Smooth muscle cell of the umbilical artery (primary cell): ENCODE measurements around the gene BLVRB. TPM values are rescaled to one million over a fixed set of nuclear protein-coding genes. Genes with fewer than 3 reads are reported as not detected.

Experiments used
- total RNA-seq: library from RNA; depleted of rRNA; stranded (reverse); fragments of >200 nt; gene quantifications from 2 replicates; pipeline ENCODE4 v1.2.3, GENCODE V29; 2014

BLVRB gene
- 49.3 and 56.1 TPM in 2 replicates for total RNA-seq

DNA sequence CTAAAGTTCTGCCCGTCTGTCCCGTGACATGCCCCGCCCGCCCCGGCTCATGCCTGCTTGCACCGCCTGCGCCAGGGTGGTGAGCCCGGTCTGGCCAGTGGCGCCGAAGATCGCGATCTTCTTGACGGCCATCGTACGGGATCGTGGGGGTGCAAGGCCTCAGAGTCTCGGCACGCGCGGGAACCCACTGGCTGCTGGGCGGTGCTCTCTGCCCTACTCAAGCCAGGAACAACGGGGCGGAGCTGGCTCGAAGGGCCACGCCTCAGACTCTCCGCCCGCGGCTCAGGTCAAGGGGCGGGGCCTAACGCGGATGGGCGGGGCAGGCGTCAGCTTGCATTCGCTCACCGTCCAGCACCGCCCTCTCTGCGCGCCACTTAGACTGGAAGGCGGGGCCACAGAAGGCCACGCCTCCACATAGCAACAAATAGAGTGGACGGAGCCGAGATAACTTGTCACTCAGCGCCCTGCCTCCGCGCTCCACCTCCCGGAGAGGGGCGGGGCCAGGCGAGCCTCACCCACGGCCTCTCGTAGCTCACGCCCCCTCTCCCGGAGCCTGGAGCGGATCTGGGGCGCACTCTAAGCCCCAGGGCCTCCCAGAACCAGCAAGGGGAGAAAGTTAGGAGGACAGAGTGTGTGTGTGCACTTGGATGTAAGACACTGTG is at the start of gene BLVRB:
Gene BLVRB (minus strand): TSS at position 189 of the 662 bp plus-strand sequence. CDS start 57 bp downstream, at position 132.

DNA sequence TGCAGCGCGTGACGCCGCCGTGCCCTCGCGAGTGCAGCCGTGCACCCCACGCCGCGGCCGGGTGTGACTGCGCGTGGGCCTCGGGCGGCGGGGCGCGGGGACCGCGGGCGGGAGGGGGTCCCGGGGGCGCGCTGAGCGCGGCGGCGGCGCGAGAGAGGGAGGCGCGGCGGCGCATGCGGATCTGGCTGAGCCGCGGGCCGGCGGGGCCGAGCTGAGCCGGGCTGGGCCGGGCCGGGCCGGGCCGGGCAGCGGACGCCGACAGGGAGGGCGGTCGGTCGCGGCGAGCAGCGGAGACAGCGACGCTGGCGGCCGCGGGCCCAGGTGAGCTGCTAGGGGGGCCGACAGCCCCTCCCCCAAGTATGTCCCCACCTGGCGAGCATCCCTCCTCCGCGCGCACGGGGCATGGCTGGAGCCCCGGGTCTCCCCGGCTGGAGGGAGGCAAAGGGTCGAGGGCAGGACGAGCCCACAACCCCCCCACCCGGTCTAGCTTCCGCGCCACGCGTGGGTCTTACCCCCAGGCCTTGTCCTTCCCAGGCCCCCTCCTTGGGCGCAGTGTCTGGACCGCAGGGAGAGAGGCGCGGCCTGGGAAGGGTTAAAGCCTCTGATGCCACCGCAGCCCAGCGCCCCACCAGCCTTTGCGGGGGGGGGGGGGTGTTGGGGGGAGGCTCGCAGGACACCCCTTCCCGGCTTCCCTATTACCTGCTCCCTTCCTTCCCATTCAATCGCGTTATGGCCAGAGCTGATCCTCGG is 1.6 kb upstream of the BLVRB start, which contains the start of gene SPTBN4:
Gene SPTBN4 (plus strand): TSS at position 17 of the 750 bp plus-strand sequence. CDS start 5,621 bp downstream, outside the sequence.

DNA sequence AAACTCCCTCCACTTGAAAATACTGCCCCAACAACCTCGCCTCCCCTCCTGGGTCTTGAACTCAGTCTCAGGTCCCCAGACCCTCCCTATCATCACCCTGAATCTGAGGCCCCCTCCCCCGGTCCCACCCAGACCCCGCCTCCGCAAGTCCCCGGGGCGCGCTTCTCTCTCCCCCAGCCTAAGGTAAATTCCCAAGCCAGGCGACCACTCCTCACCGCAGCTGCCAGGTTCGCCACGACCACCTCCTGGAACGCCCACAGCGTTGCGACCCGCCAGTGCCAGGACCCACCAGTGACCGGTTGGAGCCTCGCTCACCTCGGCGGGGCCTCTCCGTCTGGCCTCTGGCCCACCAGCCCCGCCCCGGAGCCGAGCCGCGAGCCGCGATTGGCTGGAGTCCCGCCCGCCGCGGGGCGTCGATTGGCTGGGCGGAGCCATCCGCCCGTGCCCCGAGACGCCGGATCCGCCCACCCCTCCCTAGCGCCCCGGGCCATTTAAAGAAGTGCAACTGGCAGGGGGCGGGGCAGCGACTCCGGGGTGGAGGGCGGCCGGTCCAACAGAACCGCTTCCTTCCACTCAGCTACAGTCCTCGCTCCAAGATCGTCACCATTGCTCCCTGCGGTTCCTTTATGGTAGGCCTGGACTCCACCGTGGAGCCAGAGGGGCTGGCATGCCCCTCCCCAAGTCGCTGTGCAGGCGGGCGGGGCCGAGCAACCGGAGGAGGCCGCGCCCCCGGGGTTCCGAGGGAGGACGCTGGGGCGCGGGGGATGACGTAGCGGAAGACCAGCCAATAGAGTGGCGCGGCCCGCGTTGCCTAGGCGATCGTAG is 21.3 kb downstream of the BLVRB start, which contains the start of gene SERTAD3:
Gene SERTAD3 (minus strand): TSS at position 336 of the 825 bp plus-strand sequence. CDS start 2,255 bp downstream, outside the sequence.

DNA sequence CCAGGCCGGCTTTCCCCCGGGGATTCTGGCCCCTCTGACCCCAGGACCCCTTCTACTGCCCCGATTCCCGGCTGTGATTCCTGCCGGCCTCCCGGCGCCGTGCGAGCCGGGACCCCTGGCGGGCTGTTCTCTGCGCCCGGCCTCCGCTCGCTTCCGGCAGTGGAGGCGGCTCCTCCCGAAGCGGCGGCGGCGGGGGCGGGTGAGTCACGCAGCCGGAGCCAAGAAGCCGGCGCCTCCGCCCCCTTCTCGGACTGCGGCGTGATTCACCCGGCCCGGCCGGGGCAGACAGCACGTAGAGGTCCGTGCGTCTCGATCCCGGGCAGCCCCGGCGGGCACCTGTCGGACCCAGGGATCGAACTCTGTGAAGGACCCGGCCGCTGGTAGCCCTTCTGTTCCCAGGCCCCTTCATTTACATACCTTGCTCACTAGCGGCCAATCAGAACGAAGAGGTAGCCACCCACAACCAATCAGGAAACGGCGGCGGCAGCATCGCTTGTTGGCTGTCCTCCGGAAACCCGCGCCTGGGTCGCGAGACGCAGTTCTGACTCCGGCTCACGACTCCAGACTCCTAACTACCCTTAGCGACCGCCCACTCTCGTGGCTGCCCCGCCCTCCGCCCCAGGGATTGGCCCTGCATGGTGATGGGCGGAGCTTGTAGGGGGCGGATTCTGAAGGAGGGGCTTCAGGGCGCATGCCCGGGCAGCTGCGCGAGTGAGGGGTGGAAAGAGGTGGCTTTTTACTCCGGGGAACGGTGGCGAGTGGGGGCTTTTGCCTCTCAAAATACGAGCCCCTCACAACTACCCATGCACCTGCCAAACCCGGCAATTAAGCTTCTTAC is 39.9 kb downstream of the BLVRB start, which contains the start of gene SERTAD1:
Gene SERTAD1 (minus strand): TSS at position 543 of the 838 bp plus-strand sequence. CDS start 2,446 bp downstream, outside the sequence.

DNA sequence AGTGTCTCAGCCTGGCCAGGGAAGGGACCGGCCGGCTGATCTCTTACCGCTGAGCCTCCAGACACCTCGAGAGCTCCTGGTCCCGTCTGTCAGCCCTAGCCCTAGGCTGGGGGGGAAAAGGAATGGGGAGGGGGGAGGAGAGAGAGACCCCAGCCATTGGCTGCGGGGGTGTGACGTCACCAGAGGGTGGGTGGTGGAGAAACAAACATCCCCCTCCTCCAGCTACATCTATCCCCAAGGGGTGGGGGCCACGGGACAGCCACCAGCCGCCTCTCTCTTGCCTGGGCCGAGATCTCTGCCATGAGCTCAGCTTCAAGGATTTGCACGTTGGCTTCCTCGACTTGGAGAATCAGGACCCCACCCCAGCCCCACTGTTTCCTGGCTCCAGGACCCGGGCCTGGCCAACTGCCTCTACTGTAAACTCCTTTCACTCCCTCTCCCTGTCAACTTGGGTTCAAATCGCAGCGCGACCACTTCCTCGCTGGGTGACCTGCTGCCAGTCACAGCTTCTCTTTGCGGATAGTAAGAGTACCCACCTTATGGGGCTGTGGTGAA is 52.2 kb downstream of the BLVRB start, which contains the start of gene PRX:
Gene PRX (minus strand): TSS at position 88 of the 555 bp plus-strand sequence. CDS start 5,446 bp downstream, outside the sequence.

Other genes with a start within 250 kb of the BLVRB start
- not detected in 2 replicates for gene TTC9B, start 247.4 kb downstream of the BLVRB start, total RNA-seq
- 0.09 TPM in 1 of 2 replicates, not detected in the other for gene CCNP, start 239.1 kb downstream of the BLVRB start, total RNA-seq
- gene AKT2, start 180.4 kb downstream of the BLVRB start, total RNA-seq = 76.0 and 91.1 TPM in 2 replicates
- gene C19orf47, start 117.3 kb downstream of the BLVRB start, total RNA-seq = 3.6 and 10.6 TPM in 2 replicates
- gene PLD3, start 117.0 kb downstream of the BLVRB start, total RNA-seq = 497 and 582 TPM in 2 replicates
- gene HIPK4, start 75.6 kb downstream of the BLVRB start, total RNA-seq = under 0.01 and 0.14 TPM in 2 replicates
- gene PRX, start 52.4 kb downstream of the BLVRB start, total RNA-seq = 0.89 and 1.2 TPM in 2 replicates
- gene SERTAD1, start 39.8 kb downstream of the BLVRB start, total RNA-seq = 16.1 and 17.2 TPM in 2 replicates
- gene SERTAD3, start 21.4 kb downstream of the BLVRB start, total RNA-seq = 14.7 and 20.2 TPM in 2 replicates
- gene SPTBN4, start 1.3 kb upstream of the BLVRB start, total RNA-seq = 0.30 and 0.97 TPM in 2 replicates
- 24.9 and 69.7 TPM in 2 replicates for gene SHKBP1, start 111.1 kb upstream of the BLVRB start, total RNA-seq
- 24.6 and 34.0 TPM in 2 replicates for gene LTBP4, start 135.6 kb upstream of the BLVRB start, total RNA-seq
- 31.8 and 72.5 TPM in 2 replicates for gene NUMBL, start 224.9 kb upstream of the BLVRB start, total RNA-seq